HL-60 (cell line): ENCODE results near the gene ITGAD.

Source experiments
- DNase-seq, 2 experiments: peaks; one replicate each; pipeline ENCODE4 v3.0.0-alpha.2; 2010 to 2020; ENCODE audit warnings: low read depth in 1 of 2, low spot score in 1 of 2
- H3K27ac ChIP-seq: fragments of 250-450 bp; sonication (Bioruptor Pico); replicated peaks from 2 replicates; pipeline ENCODE4 v1.5.1; 2020; ENCODE audit warnings: mild to moderate bottlenecking, moderate library complexity
- H3K27me3 ChIP-seq: fragments of 250-450 bp; sonication (Bioruptor Pico); 2 replicates; pipeline ENCODE4 v1.5.1; 2021; ENCODE audit warnings: mild to moderate bottlenecking, moderate library complexity; ENCODE audit not compliant: insufficient read depth, poor library complexity, severe bottlenecking
- H3K4me3 ChIP-seq: replicated peaks from 2 replicates; pipeline ENCODE4 v1.5.1; 2011; ENCODE audit warnings: mild to moderate bottlenecking, control low read depth, low read length; ENCODE audit not compliant: insufficient read depth
- GABPA ChIP-seq: IDR thresholded peaks from 2 replicates; pipeline ENCODE4 v1.6.1; 2012; ENCODE audit warnings: low read depth
- POLR2AphosphoS5 ChIP-seq: IDR thresholded peaks from 2 replicates; pipeline ENCODE4 v1.6.1; 2012; ENCODE audit warnings: low read depth
- SPI1 ChIP-seq: IDR thresholded peaks from 2 replicates; pipeline ENCODE4 v1.6.1; 2012; ENCODE audit warnings: low read depth, mild to moderate bottlenecking, borderline replicate concordance
- TF ChIP-seq, protein P1 (sequence below): IDR thresholded peaks from one replicate; pipeline ENCODE4 v1.5.1; 2011; ENCODE audit warnings: low read length, control low read depth, inconsistent platforms; ENCODE audit not compliant: insufficient read depth
- TF ChIP-seq, protein P2 (sequence below): IDR thresholded peaks from 2 replicates; pipeline ENCODE4 v1.6.1; 2012; ENCODE audit warnings: low read depth; ENCODE audit not compliant: insufficient replicate concordance

The ITGAD gene

DNA sequence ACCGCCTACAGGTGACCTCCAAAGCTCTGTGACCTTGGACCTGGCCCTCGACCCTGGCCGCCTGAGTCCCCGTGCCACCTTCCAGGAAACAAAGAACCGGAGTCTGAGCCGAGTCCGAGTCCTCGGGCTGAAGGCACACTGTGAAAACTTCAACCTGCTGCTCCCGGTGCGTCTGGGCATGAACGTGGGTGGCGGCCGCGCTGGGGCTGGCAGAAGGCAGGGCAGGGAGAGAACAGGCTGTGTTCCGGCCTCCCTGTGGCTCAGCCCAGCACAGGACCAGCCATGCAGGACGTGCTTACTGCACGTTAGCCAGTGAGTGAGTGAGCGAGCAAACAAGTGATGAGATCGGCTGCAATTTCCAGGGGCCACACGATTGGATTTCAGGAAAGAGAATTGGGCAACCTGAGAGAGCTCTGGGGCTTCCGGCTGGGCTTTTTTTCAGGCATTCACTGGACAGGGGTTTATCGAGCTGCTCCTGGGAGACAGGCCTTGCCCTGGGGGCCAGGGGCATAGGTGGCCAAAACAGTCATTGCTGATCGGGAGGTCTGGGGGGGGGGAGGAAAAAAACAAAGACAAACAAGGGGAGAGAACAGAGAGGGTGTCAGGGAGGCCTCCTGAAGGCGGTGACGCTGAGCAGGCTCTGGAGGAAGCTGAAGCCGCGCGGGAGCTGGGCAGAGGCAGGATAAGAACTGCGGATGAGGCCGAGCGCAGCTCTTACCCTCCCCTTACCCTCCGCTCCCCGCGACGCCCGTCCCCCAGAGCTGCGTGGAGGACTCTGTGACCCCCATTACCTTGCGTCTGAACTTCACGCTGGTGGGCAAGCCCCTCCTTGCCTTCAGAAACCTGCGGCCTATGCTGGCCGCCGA is 21.3 kb upstream of the ITGAD start:
- H3K4me3 ChIP-seq = no peak overlapping the region
- no peak for DNase-seq
- H3K27ac ChIP-seq = no peak overlapping the region
- TF ChIP-seq SPI1 (no peak), POLR2AphosphoS5 (no peak), GABPA (no peak)
- TF ChIP-seq, protein P1, sequence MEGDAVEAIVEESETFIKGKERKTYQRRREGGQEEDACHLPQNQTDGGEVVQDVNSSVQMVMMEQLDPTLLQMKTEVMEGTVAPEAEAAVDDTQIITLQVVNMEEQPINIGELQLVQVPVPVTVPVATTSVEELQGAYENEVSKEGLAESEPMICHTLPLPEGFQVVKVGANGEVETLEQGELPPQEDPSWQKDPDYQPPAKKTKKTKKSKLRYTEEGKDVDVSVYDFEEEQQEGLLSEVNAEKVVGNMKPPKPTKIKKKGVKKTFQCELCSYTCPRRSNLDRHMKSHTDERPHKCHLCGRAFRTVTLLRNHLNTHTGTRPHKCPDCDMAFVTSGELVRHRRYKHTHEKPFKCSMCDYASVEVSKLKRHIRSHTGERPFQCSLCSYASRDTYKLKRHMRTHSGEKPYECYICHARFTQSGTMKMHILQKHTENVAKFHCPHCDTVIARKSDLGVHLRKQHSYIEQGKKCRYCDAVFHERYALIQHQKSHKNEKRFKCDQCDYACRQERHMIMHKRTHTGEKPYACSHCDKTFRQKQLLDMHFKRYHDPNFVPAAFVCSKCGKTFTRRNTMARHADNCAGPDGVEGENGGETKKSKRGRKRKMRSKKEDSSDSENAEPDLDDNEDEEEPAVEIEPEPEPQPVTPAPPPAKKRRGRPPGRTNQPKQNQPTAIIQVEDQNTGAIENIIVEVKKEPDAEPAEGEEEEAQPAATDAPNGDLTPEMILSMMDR = no peak
- TF ChIP-seq, protein P2, sequence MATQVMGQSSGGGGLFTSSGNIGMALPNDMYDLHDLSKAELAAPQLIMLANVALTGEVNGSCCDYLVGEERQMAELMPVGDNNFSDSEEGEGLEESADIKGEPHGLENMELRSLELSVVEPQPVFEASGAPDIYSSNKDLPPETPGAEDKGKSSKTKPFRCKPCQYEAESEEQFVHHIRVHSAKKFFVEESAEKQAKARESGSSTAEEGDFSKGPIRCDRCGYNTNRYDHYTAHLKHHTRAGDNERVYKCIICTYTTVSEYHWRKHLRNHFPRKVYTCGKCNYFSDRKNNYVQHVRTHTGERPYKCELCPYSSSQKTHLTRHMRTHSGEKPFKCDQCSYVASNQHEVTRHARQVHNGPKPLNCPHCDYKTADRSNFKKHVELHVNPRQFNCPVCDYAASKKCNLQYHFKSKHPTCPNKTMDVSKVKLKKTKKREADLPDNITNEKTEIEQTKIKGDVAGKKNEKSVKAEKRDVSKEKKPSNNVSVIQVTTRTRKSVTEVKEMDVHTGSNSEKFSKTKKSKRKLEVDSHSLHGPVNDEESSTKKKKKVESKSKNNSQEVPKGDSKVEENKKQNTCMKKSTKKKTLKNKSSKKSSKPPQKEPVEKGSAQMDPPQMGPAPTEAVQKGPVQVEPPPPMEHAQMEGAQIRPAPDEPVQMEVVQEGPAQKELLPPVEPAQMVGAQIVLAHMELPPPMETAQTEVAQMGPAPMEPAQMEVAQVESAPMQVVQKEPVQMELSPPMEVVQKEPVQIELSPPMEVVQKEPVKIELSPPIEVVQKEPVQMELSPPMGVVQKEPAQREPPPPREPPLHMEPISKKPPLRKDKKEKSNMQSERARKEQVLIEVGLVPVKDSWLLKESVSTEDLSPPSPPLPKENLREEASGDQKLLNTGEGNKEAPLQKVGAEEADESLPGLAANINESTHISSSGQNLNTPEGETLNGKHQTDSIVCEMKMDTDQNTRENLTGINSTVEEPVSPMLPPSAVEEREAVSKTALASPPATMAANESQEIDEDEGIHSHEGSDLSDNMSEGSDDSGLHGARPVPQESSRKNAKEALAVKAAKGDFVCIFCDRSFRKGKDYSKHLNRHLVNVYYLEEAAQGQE = no peak
- no peaks in the 10 kb centered on the region for H3K27me3 ChIP-seq

DNA sequence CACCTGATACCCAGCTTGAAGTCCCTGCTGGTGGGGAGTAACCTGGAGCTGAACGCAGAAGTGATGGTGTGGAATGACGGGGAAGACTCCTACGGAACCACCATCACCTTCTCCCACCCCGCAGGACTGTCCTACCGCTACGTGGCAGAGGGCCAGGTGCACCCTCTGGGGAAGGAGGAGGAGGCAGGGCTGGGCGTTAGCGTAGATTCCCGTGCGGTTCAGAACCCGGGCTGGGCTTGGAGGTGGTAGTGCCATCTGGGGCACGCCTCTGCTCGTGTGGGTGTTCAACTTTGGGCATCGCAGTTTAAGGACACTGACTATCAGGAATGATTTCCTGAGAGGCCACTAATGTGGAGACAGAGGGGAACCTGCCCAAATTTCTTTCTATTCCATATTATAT is 19.9 kb upstream of the ITGAD start:
- Histone ChIP-seq H3K27ac (no peak overlapping the region), H3K4me3 (no peak overlapping the region), H3K27me3 (no peaks in the 10 kb centered on the region)
- TF ChIP-seq POLR2AphosphoS5 (no peak), GABPA (no peak), SPI1 (no peak)
- TF ChIP-seq, protein P2 = no peak
- TF ChIP-seq, protein P1 = no peak
- no peak for DNase-seq

DNA sequence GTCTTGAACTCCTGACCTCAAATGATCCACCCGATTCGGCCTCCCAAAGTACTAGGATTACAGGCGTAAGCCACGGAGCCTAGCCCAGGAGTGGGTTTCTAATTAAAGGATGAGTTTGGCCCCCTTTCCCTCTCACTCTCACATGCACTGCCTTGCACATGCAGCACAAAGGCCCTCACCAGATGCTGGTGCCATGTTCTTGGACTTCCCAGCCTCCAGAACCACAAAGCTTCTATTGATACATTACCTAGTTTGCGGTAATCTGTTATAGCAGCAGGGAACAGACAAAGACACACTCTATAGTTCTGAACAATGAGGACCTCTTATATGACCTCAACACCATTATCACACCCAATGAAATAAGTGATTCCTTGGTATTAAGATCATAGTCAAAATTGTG is 17.9 kb upstream of the ITGAD start:
- no peak for DNase-seq
- H3K4me3 ChIP-seq = no peak overlapping the region
- no peak overlapping the region for H3K27ac ChIP-seq
- H3K27me3 ChIP-seq = no peaks in the 10 kb centered on the region
- TF ChIP-seq POLR2AphosphoS5 (no peak), SPI1 (no peak), GABPA (no peak)
- TF ChIP-seq, protein P2 = no peak
- TF ChIP-seq, protein P1 = no peak
